GM12878 (cell line): ENCODE data around the gene SCAMP5. TPM values are rescaled to one million over a fixed set of nuclear protein-coding genes. Genes with fewer than 3 reads are reported as not detected.

ENCODE experiments used
- FOS ChIP-seq: IDR thresholded peaks from 3 replicates; pipeline ENCODE4 v1.6.1; 2011; ENCODE audit warnings: borderline replicate concordance; ENCODE audit not compliant: insufficient read length; ENCODE audit errors: extremely low read depth
- polyA plus RNA-seq, 11 experiments: library from polyadenylated mRNA; depleted of rRNA in 4 of 11; unstranded in 6 of 11; stranded (reverse) in 5 of 11; fragments of >200 nt; fragmentation: Nextera tagmentation in 4 of 11; fragmentation: Illumina TruSeq in 1 of 11; extraction: Ambion mirVana in 4 of 11; extraction: Trizol in 1 of 11; gene quantifications; 1 replicate in 1 of 11; 2 replicates in 10 of 11; pipeline versions ENCODE4 v1.2.1 to v1.2.3, GENCODE V29; 2011 to 2016; ENCODE audit warnings: inconsistent platforms in 2 of 11, missing spikeins in 2 of 11, low read depth in 1 of 11
- total RNA-seq, 4 experiments: library from RNA; depleted of rRNA in 3 of 4; stranded (reverse); fragments of >200 nt in 3 of 4; fragmentation: Illumina TruSeq in 1 of 4; extraction: Trizol in 1 of 4; gene quantifications; 2 replicates each; pipeline versions ENCODE4 v1.2.1 to v1.2.3, GENCODE V29; 2013 to 2021
- TF ChIP-seq, protein P1 (sequence below): IDR thresholded peaks from 2 replicates; pipeline ENCODE4 v1.6.1; 2012; ENCODE audit warnings: mild to moderate bottlenecking, low read depth, low read length
- TF ChIP-seq, protein P2 (sequence below): fragments of 450-650 bp; IDR thresholded peaks from 2 replicates; pipeline ENCODE4 v1.6.1; 2014; ENCODE audit warnings: mild to moderate bottlenecking
- TF ChIP-seq, protein P3 (sequence below), 3 experiments: IDR thresholded peaks in 2 of 3; conservative IDR thresholded peaks in 1 of 3; 2 replicates each; pipeline ENCODE4 v1.5.1; 2011; ENCODE audit warnings: low read depth in 3 of 3, low read length in 3 of 3, mild to moderate bottlenecking in 3 of 3, control low read depth in 2 of 3, moderate library complexity in 2 of 3, inconsistent platforms in 1 of 3, mixed read lengths in 1 of 3; ENCODE audit not compliant: control insufficient read depth in 2 of 3, insufficient read depth in 1 of 3; ENCODE audit errors: extremely low read depth in 1 of 3

Gene SCAMP5
- total and polyA plus RNA-seq, 10 of the 15 experiments (the other 5 are each of a cell fraction or from before 2014, with no cell fraction given), result 1.6 to 41.6 (median 16.9) TPM

DNA sequence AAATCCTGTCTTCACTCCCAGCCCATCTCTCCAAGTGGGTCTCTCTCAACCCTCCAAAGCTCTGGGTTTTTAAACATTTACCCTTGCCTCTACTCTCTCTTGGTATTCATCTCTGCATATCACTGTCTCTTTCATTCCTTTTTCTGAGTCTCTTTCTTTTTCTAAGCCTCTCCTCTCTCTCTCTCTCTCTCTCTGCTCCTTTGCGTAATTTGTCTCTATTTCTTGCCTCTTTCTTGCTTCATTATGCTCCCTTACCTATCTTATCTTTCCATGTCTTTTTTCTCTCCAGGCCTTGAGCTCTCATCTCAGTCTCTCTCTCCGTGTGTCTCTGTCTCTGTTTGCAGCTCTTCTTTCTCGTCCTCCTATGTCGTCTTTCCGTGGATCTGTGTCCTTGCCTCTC lies 678 bp upstream of the SCAMP5 start (continued):
- TF ChIP-seq, protein P1, sequence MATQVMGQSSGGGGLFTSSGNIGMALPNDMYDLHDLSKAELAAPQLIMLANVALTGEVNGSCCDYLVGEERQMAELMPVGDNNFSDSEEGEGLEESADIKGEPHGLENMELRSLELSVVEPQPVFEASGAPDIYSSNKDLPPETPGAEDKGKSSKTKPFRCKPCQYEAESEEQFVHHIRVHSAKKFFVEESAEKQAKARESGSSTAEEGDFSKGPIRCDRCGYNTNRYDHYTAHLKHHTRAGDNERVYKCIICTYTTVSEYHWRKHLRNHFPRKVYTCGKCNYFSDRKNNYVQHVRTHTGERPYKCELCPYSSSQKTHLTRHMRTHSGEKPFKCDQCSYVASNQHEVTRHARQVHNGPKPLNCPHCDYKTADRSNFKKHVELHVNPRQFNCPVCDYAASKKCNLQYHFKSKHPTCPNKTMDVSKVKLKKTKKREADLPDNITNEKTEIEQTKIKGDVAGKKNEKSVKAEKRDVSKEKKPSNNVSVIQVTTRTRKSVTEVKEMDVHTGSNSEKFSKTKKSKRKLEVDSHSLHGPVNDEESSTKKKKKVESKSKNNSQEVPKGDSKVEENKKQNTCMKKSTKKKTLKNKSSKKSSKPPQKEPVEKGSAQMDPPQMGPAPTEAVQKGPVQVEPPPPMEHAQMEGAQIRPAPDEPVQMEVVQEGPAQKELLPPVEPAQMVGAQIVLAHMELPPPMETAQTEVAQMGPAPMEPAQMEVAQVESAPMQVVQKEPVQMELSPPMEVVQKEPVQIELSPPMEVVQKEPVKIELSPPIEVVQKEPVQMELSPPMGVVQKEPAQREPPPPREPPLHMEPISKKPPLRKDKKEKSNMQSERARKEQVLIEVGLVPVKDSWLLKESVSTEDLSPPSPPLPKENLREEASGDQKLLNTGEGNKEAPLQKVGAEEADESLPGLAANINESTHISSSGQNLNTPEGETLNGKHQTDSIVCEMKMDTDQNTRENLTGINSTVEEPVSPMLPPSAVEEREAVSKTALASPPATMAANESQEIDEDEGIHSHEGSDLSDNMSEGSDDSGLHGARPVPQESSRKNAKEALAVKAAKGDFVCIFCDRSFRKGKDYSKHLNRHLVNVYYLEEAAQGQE, result no peak
- TF ChIP-seq, protein P2, sequence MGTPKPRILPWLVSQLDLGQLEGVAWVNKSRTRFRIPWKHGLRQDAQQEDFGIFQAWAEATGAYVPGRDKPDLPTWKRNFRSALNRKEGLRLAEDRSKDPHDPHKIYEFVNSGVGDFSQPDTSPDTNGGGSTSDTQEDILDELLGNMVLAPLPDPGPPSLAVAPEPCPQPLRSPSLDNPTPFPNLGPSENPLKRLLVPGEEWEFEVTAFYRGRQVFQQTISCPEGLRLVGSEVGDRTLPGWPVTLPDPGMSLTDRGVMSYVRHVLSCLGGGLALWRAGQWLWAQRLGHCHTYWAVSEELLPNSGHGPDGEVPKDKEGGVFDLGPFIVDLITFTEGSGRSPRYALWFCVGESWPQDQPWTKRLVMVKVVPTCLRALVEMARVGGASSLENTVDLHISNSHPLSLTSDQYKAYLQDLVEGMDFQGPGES, result no peak
- no peak for TF ChIP-seq FOS
- TF ChIP-seq, protein P3, sequence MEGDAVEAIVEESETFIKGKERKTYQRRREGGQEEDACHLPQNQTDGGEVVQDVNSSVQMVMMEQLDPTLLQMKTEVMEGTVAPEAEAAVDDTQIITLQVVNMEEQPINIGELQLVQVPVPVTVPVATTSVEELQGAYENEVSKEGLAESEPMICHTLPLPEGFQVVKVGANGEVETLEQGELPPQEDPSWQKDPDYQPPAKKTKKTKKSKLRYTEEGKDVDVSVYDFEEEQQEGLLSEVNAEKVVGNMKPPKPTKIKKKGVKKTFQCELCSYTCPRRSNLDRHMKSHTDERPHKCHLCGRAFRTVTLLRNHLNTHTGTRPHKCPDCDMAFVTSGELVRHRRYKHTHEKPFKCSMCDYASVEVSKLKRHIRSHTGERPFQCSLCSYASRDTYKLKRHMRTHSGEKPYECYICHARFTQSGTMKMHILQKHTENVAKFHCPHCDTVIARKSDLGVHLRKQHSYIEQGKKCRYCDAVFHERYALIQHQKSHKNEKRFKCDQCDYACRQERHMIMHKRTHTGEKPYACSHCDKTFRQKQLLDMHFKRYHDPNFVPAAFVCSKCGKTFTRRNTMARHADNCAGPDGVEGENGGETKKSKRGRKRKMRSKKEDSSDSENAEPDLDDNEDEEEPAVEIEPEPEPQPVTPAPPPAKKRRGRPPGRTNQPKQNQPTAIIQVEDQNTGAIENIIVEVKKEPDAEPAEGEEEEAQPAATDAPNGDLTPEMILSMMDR (IDR thresholded peaks at IDR 0.05 in 2 of 3, conservative IDR thresholded peaks at IDR 0.05 in 1 of 3; ENCODE audit: control insufficient read depth in 2 of 3, extremely low read depth in 1 of 3, insufficient read depth in 1 of 3, low read depth in 3 of 3, low read length in 3 of 3), result no peak
